Erythroblast (primary cell): Measurements from ENCODE around the gene CDHR5.
A peak's percentile ranks its signal among the peaks of the same experiment; 100 is the strongest.

Source experiments
- DNase-seq, 2 experiments: peaks; one replicate each; lab custom pipeline; 2025; lab: John Stamatoyannopoulos, UW
- GATA1 ChIP-seq: IDR thresholded peaks from 2 replicates; pipeline ENCODE4 v1.6.1; 2011; ENCODE audit warnings: low read depth, mild to moderate bottlenecking, control low read depth, low read length, moderate library complexity
- POLR2A ChIP-seq: IDR thresholded peaks from 2 replicates; pipeline ENCODE4 v1.6.1; 2011; ENCODE audit warnings: mild to moderate bottlenecking, low read length

Gene CDHR5

GRCh38 chr11:612201-612960 is 12.4 kb downstream of the CDHR5 start:
- no peak for TF ChIP-seq GATA1
- TF ChIP-seq POLR2A = no peak
- peak; percentile 47 to 51 for DNase-seq

- DNase-seq = no peak
These were observed 13.5 kb downstream of the CDHR5 start for GRCh38 chr11:611001-611996.

GRCh38 chr11:610146-610801 is 14.5 kb downstream of the CDHR5 start:
- no peak for TF ChIP-seq GATA1
- no peak for DNase-seq

More at GRCh38 chr11:611001-611996, 13.5 kb downstream of the CDHR5 start:
- TF ChIP-seq GATA1 (no peak), POLR2A (no peak)

- no peak for DNase-seq
- TF ChIP-seq POLR2A (no peak), GATA1 (no peak)
These were observed 15.4 kb downstream of the CDHR5 start for GRCh38 chr11:609341-609811.

- DNase-seq = no peak
- TF ChIP-seq GATA1 (no peak), POLR2A (no peak)
These were observed 15.9 kb downstream of the CDHR5 start for GRCh38 chr11:608791-609251.

GRCh38 chr11:607971-608659 is 16.6 kb downstream of the CDHR5 start:
- no peak for DNase-seq
- no peak for TF ChIP-seq POLR2A
- no peak for TF ChIP-seq GATA1

- DNase-seq = no peak
- no peak for TF ChIP-seq GATA1
- no peak for TF ChIP-seq POLR2A
These were observed 17.6 kb downstream of the CDHR5 start for GRCh38 chr11:607020-607780.

GRCh38 chr11:606245-606644 is 18.5 kb downstream of the CDHR5 start:
- TF ChIP-seq POLR2A (no peak), GATA1 (no peak)
- DNase-seq = peak in 1 of 2 experiments; percentile 31

GRCh38 chr11:605286-606129 is 19.2 kb downstream of the CDHR5 start:
- DNase-seq = no peak
- TF ChIP-seq GATA1 (no peak), POLR2A (no peak)

GRCh38 chr11:603154-603553 is 21.6 kb downstream of the CDHR5 start:
- no peak for DNase-seq
- no peak for TF ChIP-seq POLR2A
- no peak for TF ChIP-seq GATA1

- no peak for TF ChIP-seq GATA1
- no peak for TF ChIP-seq POLR2A
- DNase-seq = no peak
These were observed 23.0 kb downstream of the CDHR5 start for GRCh38 chr11:601573-602245.
